GM18517 (cell line): ENCODE results near the gene MROH7.
"Not testable (repeated sequence)": the region's sequence is repeated elsewhere in the genome, so short reads cannot be mapped to it uniquely, and the experiment has no call there.

Experiments
- ATAC-seq: cut with Tn5 transposase; IDR thresholded peaks from one replicate; pipeline ENCODE4 v1.9.1; 2021; ENCODE audit warnings: mild to moderate bottlenecking, moderate library complexity; ENCODE audit not compliant: unreplicated experiment

MROH7 gene

DNA sequence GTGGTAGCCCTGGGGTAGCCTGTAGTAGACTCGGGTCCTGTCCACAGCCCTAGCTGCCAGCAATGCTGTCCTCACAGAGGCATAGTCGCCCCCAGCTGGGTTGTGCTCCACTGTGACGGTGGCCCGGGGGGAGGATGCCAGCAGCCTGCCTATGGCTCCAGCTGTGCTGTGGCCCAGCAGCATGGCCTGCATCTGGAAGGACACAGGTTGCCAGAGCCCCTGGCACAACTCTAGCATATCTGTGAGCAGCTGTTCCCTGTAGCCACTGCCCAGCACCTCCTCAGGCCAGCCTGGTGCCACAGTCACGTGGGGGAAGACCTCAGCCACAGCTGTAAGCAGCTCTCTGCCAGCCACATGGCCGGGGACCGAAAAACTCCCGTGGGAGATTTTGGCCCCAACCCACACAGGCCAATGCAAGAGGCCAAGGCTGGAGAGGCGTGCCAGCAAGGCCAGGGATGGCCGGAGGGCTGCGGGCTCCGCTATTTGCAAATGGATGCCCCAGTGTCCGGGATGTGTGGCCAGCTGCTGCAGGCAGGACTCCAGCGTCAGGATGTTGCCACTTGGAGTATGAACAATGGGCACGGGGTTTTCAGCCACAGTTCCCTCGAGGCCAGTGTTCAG lies 32.2 kb upstream of the MROH7 start:
- no peak for ATAC-seq

DNA sequence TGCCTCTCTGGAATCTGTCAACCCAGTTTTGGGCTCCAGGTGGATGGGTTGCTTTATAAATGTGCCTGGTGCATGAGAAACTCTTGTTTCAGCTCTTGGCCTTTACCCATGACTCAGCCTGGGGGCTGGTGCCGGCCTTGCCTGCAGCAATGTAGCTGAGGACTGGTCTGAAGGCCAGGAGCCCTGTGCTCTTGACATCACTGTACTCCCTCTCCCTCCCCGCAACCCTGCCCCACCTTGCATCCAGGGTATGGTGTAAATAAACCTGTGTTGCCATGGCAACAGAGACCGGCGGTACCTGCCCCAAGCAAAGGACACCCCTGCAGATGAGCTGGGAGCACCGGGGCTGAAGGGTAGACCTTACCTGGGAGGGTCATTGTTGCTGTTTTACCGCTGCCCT lies 31.5 kb upstream of the MROH7 start:
- no peak for ATAC-seq

- ATAC-seq = no peak
Observed at GRCh38 chr1:54610601-54611580, 30.7 kb upstream of the MROH7 start.

GRCh38 chr1:54611621-54612020 lies 30.0 kb upstream of the MROH7 start:
- ATAC-seq = no peak

GRCh38 chr1:54614024-54614423 lies 27.6 kb upstream of the MROH7 start:
- ATAC-seq = no peak

GRCh38 chr1:54614563-54614962 lies 27.0 kb upstream of the MROH7 start:
- no peak for ATAC-seq

GRCh38 chr1:54615531-54616279 lies 25.9 kb upstream of the MROH7 start:
- no peak for ATAC-seq

- ATAC-seq = no peak
Observed at GRCh38 chr1:54619749-54620148, 21.8 kb upstream of the MROH7 start.

- ATAC-seq = no peak
Observed at GRCh38 chr1:54623216-54624007, 18.2 kb upstream of the MROH7 start, which contains the start of gene FAM151A. Gene FAM151A, minus strand, starts transcription at chr1:54623525. Its CDS starts 130 bp downstream, at chr1:54623395.

DNA sequence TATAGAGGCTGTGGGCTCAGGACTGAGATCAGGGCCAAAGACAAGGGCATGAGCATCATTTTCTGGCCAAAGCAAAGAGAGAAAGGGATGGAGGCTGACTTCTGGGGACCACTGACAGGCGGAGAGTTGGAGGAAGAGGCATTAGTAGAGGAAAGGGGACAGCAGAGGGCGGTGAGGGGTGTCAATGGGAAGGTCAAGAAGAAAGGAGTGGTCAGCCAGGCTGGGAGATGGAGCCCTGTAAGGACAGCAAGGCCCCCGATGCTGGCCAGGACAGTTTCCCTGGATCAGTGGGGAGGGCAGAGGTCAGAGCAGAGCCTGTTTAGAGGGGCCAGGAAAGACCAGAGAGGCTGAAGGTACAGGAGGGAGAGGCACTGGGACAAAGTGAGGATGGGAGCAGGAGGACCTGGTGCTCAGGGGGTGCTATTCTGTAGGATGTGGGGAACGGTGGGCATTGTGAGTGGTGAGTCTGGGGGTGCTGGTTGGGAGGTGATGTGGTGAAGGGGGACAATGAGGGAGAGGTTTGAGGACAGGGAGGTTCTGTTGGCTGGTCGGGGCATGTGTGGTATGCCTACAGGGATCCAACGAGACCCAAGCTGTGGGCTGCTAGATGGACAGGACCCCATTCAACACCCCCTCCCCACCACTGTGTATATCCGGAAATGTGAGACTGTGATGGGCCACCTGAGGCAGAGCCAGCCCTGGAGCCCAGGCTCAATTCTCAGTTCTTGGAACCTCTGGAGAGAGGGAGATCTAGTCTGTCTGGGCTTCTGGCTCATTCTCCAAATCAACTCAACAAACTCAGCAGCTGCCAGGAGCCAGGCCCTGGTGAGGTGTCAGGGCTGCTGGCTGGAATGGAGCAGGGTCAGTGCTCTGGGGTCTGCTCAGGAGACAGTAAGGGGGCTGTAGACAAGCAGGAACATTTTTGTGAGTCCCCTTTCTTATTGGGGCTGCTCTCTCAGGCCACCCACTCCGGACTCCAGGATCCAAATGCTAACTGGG lies 16.8 kb upstream of the MROH7 start:
- no peak for ATAC-seq

DNA sequence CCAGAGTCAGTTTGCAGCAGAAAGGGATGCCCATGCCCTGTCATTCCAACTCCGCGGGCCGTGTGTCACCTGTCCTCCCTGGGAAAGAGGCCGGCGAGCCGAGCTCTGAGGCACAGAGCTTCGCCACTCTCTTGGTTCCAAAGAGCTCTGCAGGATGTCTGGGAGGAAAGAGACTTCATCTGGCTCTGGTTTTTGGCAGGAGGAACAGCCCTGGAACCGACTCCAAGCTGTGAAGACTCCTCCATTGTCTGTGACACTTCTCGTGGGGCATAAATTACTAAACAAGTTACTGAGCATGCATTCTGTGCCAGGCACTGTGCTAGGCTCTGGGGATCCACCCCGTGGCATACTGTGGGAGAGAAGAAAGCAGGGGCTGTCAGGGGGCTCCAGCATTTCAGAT lies 14.4 kb upstream of the MROH7 start:
- ATAC-seq = no peak

DNA sequence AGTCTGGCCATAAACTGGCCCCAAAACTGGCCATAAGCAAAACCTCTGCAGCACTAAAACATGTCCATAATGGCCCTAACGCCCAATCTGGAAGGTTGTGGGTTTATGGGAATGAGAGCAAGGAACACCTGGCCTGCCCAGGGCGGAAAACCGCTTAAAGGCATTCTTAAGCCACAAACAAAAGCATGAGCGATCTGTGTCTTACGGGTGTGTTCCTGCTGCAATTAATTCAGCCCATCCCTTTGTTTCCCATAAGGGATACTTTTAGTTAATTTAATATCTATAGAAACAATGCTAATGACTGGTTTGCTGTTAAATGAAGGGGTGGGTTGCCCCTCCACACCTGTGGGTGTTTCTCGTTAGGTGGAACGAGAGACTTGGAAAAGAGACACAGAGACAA lies 5.8 kb upstream of the MROH7 start:
- ATAC-seq = not testable (repeated sequence)

GRCh38 chr1:54636461-54637446 lies 4.8 kb upstream of the MROH7 start:
- ATAC-seq = not testable (repeated sequence)

- ATAC-seq = no peak
Observed at GRCh38 chr1:54640361-54640760, 1.2 kb upstream of the MROH7 start.

DNA sequence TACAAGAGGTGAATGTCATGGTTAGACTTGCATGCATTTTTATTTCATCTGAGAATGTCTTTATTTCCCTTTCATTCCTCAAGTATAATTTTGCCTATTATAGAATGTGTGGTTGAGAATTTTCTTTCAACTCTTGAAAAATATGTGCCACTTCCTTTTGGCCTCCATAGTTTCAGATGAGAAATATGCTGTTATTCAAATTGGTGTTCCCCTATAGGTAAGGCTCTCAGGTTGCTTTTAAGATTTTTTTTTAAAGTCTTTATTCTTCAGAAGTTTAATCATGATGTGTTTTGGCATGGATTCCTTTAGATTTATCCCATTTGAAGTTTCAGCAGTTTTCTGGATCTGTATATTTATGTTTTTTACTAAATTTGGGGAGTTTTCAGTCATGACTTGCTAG lies 2.1 kb downstream of the MROH7 start:
- ATAC-seq = no peak

- no peak for ATAC-seq
Observed at GRCh38 chr1:54645806-54646676, 4.5 kb downstream of the MROH7 start.
